Measurements from ENCODE around the gene RPN1. TPM values are rescaled to one million over a fixed set of nuclear protein-coding genes. Genes with fewer than 3 reads are reported as not detected.
"Not testable (repeated sequence)": the region's sequence is repeated elsewhere in the genome, so short reads cannot be mapped to it uniquely, and the experiment has no call there.

The RPN1 gene
- total RNA-seq, 6 experiments from 2014 or later: 94.4 to 244 (median 190) TPM

GRCh38 chr3:128653383-128653992 is 2.9 kb upstream of the RPN1 start:
- DNase-seq: peak; percentile 60 to 68 (median 67)
- peak in 2 of 4 donors; percentile 9 to 31 for TF ChIP-seq CTCF (IDR thresholded peaks at IDR 0.05)
- H3K36me3 ChIP-seq; H3K9me3 ChIP-seq; H3K27me3 ChIP-seq; H3K27ac ChIP-seq; ATAC-seq; intact Hi-C loops (cut with DNase I): not testable (repeated sequence)
- peaks cover 0 to 10% (median 3%) of the 10 kb centered on the region in 4 donors for H3K4me1 ChIP-seq
- no CpG with 5 or more reads among the region's 43 CpGs for WGBS (ENCODE audit: insufficient coverage, low coverage, low lambda C conversion rate, missing lambda C conversion rate)
- peak overlapping the region in 1 of 3 donors; percentile 49 for H3K4me3 ChIP-seq

- no peak for TF ChIP-seq POLR2A (IDR thresholded peaks at IDR 0.05)
- no peak for TF ChIP-seq CTCF (IDR thresholded peaks at IDR 0.05)
- Histone ChIP-seq H3K27me3 (no peaks in the 10 kb centered on the region), H3K4me3 (peak overlapping the region; percentile 99 to 100 (median 100)), H3K27ac (peak overlapping the region; percentile 97 to 99 (median 98)), H3K4me1 (peaks cover 0 to 15% (median 3%) of the 10 kb centered on the region in 4 donors), H3K9me3 (no peaks in the 10 kb centered on the region), H3K36me3 (peaks cover 0 to 9% (median 4%) of the 10 kb centered on the region in 4 donors)
- DNase-seq (no peak), ATAC-seq (no peak)
- intact Hi-C loops (cut with DNase I): no loop called here
- WGBS (ENCODE audit: insufficient coverage, low coverage, low lambda C conversion rate, missing lambda C conversion rate): 5% methylated on average over 8 of the region's 8 CpGs
These were observed 1.5 kb downstream of the RPN1 start for GRCh38 chr3:128648940-128649663.

GRCh38 chr3:128648402-128648801 is 2.2 kb downstream of the RPN1 start:
- H3K27ac ChIP-seq: no peak overlapping the region
- DNase-seq: no peak
- no peak for TF ChIP-seq CTCF (IDR thresholded peaks at IDR 0.05)
- TF ChIP-seq POLR2A (IDR thresholded peaks at IDR 0.05): no peak
- WGBS (ENCODE audit: insufficient coverage, low coverage, low lambda C conversion rate, missing lambda C conversion rate): 71% methylated on average over 4 of the region's 4 CpGs
- H3K27me3 ChIP-seq: no peaks in the 10 kb centered on the region
- H3K36me3 ChIP-seq: peaks cover 0 to 14% (median 10%) of the 10 kb centered on the region in 4 donors
- peaks cover 0 to 15% (median 3%) of the 10 kb centered on the region in 4 donors for H3K4me1 ChIP-seq
- H3K4me3 ChIP-seq: no peak overlapping the region
- no peak for ATAC-seq
- H3K9me3 ChIP-seq: no peaks in the 10 kb centered on the region
- intact Hi-C loops (cut with DNase I): no loop called here

GRCh38 chr3:128647307-128647706 is 3.3 kb downstream of the RPN1 start:
- Histone ChIP-seq H3K4me3 (no peak overlapping the region), H3K27me3 (no peaks in the 10 kb centered on the region), H3K36me3 (peaks cover 0 to 20% (median 10%) of the 10 kb centered on the region in 4 donors), H3K27ac (no peak overlapping the region), H3K4me1 (peaks cover 0 to 15% (median 3%) of the 10 kb centered on the region in 4 donors), H3K9me3 (no peaks in the 10 kb centered on the region)
- 79% methylated on average over 2 of the region's 3 CpGs for WGBS (ENCODE audit: insufficient coverage, low coverage, low lambda C conversion rate, missing lambda C conversion rate)
- TF ChIP-seq POLR2A (IDR thresholded peaks at IDR 0.05) (no peak), CTCF (IDR thresholded peaks at IDR 0.05) (no peak)
- DNase-seq (no peak), ATAC-seq (no peak)
- intact Hi-C loops (cut with DNase I): no loop called here
